Stomach smooth muscle (tissue), 2 donors: ENCODE results near the gene MRAS.

Experiments
- H3K27ac ChIP-seq: one replicate; pipeline ENCODE4 v1.7.0; 2013; ENCODE audit warnings: mild to moderate bottlenecking, low read length, inconsistent platforms
- H3K27me3 ChIP-seq, 2 donors: one replicate each; pipeline ENCODE4 v1.7.0; 2013; ENCODE audit warnings: low read length in 2 of 2; ENCODE audit not compliant: insufficient read depth in 2 of 2, control insufficient read depth in 1 of 2
- H3K36me3 ChIP-seq, 2 donors: one replicate each; pipeline ENCODE4 v1.7.0; 2013; ENCODE audit warnings: low read length in 2 of 2; ENCODE audit not compliant: control insufficient read depth in 2 of 2, insufficient read depth in 2 of 2
- H3K4me1 ChIP-seq: one replicate; pipeline ENCODE4 v1.7.0; 2013; ENCODE audit warnings: low read length; ENCODE audit not compliant: control insufficient read depth, insufficient read depth
- H3K4me3 ChIP-seq, 2 donors: one replicate each; pipeline ENCODE4 v1.7.0; 2013; ENCODE audit warnings: low read length in 2 of 2
- H3K9ac ChIP-seq, 2 donors: one replicate each; pipeline ENCODE4 v1.7.0; 2013; ENCODE audit warnings: low read length in 2 of 2, mild to moderate bottlenecking in 1 of 2
- H3K9me3 ChIP-seq, 2 donors: one replicate each; pipeline ENCODE4 v1.7.0; 2013; ENCODE audit warnings: low read length in 2 of 2; ENCODE audit not compliant: control insufficient read depth in 2 of 2
- donor health status: healthy.
- donor health status: Pancreatic carcinoma.

Gene MRAS

GRCh38 chr3:138327831-138328230 is 20.5 kb upstream of the MRAS start:
- Histone ChIP-seq H3K9ac (no peak overlapping the region), H3K4me1 (peaks cover 5% of the 10 kb centered on the region), H3K27ac (no peak overlapping the region), H3K4me3 (no peak overlapping the region), H3K36me3 (no peaks in the 10 kb centered on the region), H3K27me3 (no peaks in the 10 kb centered on the region), H3K9me3 (no peaks in the 10 kb centered on the region)

GRCh38 chr3:138328341-138328740 is 20.0 kb upstream of the MRAS start:
- H3K4me3 ChIP-seq: no peak overlapping the region
- no peak overlapping the region for H3K9ac ChIP-seq
- H3K9me3 ChIP-seq: no peaks in the 10 kb centered on the region
- H3K36me3 ChIP-seq: no peaks in the 10 kb centered on the region
- no peaks in the 10 kb centered on the region for H3K27me3 ChIP-seq
- peaks cover 5% of the 10 kb centered on the region for H3K4me1 ChIP-seq
- H3K27ac ChIP-seq: no peak overlapping the region

- no peak within 1 kb of the TSS for H3K27ac ChIP-seq
- H3K4me1 ChIP-seq: peaks cover 5% of the 10 kb centered on the region
- H3K9ac ChIP-seq: peak within 1 kb of the TSS; percentile 19 to 47
- H3K9me3 ChIP-seq: no peaks in the 10 kb centered on the region
- H3K36me3 ChIP-seq: no peaks in the 10 kb centered on the region
- no peaks in the 10 kb centered on the region for H3K27me3 ChIP-seq
- H3K4me3 ChIP-seq: peak within 1 kb of the TSS; percentile 56 to 82
Observed at GRCh38 chr3:138329127-138329983, 19.0 kb upstream of the MRAS start, which contains the start of gene NME9. TSS of gene NME9 (minus strand) at chr3:138329851. CDS start at chr3:138329335, 516 bp downstream.

- Histone ChIP-seq H3K27me3 (no peaks in the 10 kb centered on the region), H3K27ac (no peak overlapping the region), H3K4me1 (peaks cover 5% of the 10 kb centered on the region), H3K9ac (no peak overlapping the region), H3K9me3 (no peaks in the 10 kb centered on the region), H3K4me3 (peak overlapping the region; percentile 56 to 82), H3K36me3 (no peaks in the 10 kb centered on the region)
Observed at GRCh38 chr3:138329984-138330293, 18.4 kb upstream of the MRAS start.

- Histone ChIP-seq H3K4me1 (peaks cover 5% of the 10 kb centered on the region), H3K27ac (no peak overlapping the region), H3K27me3 (no peaks in the 10 kb centered on the region), H3K4me3 (no peak overlapping the region), H3K36me3 (no peaks in the 10 kb centered on the region), H3K9ac (no peak overlapping the region), H3K9me3 (no peaks in the 10 kb centered on the region)
Observed at GRCh38 chr3:138331143-138331894, 17.1 kb upstream of the MRAS start.

- H3K9ac ChIP-seq: no peak overlapping the region
Observed at GRCh38 chr3:138332472-138333073, 15.8 kb upstream of the MRAS start.

GRCh38 chr3:138334608-138335007 is 13.8 kb upstream of the MRAS start:
- no peaks in the 10 kb centered on the region for H3K36me3 ChIP-seq
- no peaks in the 10 kb centered on the region for H3K27me3 ChIP-seq
- no peaks in the 10 kb centered on the region for H3K9me3 ChIP-seq
- no peak overlapping the region for H3K9ac ChIP-seq
- H3K4me1 ChIP-seq: peaks cover 1% of the 10 kb centered on the region
- H3K27ac ChIP-seq: no peak overlapping the region
- no peak overlapping the region for H3K4me3 ChIP-seq

More at GRCh38 chr3:138332472-138333073, 15.8 kb upstream of the MRAS start:
- Histone ChIP-seq H3K27me3 (no peaks in the 10 kb centered on the region), H3K9me3 (no peaks in the 10 kb centered on the region), H3K4me3 (no peak overlapping the region), H3K27ac (no peak overlapping the region), H3K4me1 (peaks cover 5% of the 10 kb centered on the region), H3K36me3 (no peaks in the 10 kb centered on the region)

GRCh38 chr3:138336454-138336999 is 11.9 kb upstream of the MRAS start:
- no peak overlapping the region for H3K4me3 ChIP-seq
- H3K9me3 ChIP-seq: no peaks in the 10 kb centered on the region
- no peaks in the 10 kb centered on the region for H3K4me1 ChIP-seq
- H3K27me3 ChIP-seq: no peaks in the 10 kb centered on the region
- no peak overlapping the region for H3K9ac ChIP-seq
- H3K27ac ChIP-seq: no peak overlapping the region
- H3K36me3 ChIP-seq: no peaks in the 10 kb centered on the region

GRCh38 chr3:138338244-138338643 is 10.1 kb upstream of the MRAS start:
- no peak overlapping the region for H3K9ac ChIP-seq
- H3K27me3 ChIP-seq: no peaks in the 10 kb centered on the region
- H3K9me3 ChIP-seq: no peaks in the 10 kb centered on the region
- no peaks in the 10 kb centered on the region for H3K4me1 ChIP-seq
- H3K4me3 ChIP-seq: no peak overlapping the region
- no peak overlapping the region for H3K27ac ChIP-seq
- H3K36me3 ChIP-seq: no peaks in the 10 kb centered on the region

- H3K4me1 ChIP-seq: no peaks in the 10 kb centered on the region
- H3K9ac ChIP-seq: no peak overlapping the region
- H3K9me3 ChIP-seq: no peaks in the 10 kb centered on the region
- no peaks in the 10 kb centered on the region for H3K27me3 ChIP-seq
- H3K27ac ChIP-seq: no peak overlapping the region
- H3K36me3 ChIP-seq: no peaks in the 10 kb centered on the region
- no peak overlapping the region for H3K4me3 ChIP-seq
Observed at GRCh38 chr3:138338811-138339210, 9.6 kb upstream of the MRAS start.
